GM12865 (cell line): ENCODE data around the gene ADCY4.

Source experiments
- DNase-seq: peaks from one replicate; pipeline ENCODE4 v3.0.0; 2010; ENCODE audit warnings: low read depth
- H3K4me3 ChIP-seq: 2 replicates; pipeline ENCODE4 v1.5.1; 2011; ENCODE audit warnings: mild to moderate bottlenecking, low read depth, low read length, control low read depth
- CTCF ChIP-seq: IDR thresholded peaks from 2 replicates; pipeline ENCODE4 v1.5.1; 2011; ENCODE audit warnings: low read length, control low read depth, low read depth, inconsistent platforms; ENCODE audit not compliant: insufficient read depth; ENCODE audit errors: missing control alignments

Gene ADCY4

GRCh38 chr14:24307156-24307574 lies 27.7 kb downstream of the ADCY4 start:
- no peak overlapping the region for H3K4me3 ChIP-seq
- DNase-seq, result no peak
- no peak for TF ChIP-seq CTCF

DNA sequence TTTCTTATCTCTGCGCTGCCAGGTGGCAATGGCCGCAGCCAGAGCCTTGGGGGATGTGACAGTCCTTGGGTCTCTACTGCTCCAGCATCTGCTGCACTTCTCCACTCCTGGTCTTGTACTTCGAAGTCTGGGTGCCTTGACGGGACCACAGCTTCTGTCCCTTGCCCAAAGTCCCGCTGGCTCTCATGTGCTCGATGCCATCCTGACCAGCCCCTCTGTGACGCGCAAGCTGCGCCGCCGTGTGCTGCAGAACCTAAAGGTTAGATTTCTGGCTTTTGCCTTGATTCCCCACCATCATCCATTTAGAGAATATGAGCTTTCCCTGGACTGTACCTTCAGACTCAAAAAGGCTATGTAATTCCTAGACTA lies 30.9 kb downstream of the ADCY4 start:
- TF ChIP-seq CTCF, result no peak
- H3K4me3 ChIP-seq, result no peak overlapping the region
- no peak for DNase-seq

DNA sequence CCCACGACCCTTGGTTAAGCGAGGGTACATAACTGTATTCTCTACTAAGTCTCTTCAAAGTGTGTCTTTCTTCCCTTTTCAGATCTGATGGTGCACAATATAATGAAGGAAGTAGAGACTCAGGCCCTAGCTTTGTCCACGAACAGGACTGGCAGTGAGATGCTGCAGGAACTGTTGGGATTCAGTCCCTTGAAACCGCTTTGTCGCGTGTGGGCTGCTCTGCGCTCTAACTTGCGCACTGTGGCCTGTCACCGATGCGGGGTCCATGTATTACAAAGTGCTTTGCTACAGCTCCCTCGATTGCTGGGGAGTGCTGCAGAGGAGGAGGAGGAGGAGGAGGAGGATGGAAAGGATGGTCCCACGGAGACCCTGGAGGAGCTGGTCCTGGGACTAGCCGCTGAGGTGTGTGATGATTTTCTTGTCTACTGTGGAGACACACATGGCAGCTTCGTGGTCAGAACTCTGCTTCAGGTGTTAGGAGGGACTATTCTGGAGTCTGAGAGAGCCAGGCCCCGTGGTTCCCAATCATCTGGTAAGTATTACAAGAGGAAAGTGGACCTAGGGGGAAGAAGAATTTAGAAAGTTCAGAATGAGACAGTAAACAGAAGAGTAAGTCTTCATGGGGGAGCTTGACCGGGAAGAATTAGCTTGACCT lies 34.4 kb downstream of the ADCY4 start:
- no peak for DNase-seq
- peak overlapping the region; percentile 72 for H3K4me3 ChIP-seq
- TF ChIP-seq CTCF, result no peak

DNA sequence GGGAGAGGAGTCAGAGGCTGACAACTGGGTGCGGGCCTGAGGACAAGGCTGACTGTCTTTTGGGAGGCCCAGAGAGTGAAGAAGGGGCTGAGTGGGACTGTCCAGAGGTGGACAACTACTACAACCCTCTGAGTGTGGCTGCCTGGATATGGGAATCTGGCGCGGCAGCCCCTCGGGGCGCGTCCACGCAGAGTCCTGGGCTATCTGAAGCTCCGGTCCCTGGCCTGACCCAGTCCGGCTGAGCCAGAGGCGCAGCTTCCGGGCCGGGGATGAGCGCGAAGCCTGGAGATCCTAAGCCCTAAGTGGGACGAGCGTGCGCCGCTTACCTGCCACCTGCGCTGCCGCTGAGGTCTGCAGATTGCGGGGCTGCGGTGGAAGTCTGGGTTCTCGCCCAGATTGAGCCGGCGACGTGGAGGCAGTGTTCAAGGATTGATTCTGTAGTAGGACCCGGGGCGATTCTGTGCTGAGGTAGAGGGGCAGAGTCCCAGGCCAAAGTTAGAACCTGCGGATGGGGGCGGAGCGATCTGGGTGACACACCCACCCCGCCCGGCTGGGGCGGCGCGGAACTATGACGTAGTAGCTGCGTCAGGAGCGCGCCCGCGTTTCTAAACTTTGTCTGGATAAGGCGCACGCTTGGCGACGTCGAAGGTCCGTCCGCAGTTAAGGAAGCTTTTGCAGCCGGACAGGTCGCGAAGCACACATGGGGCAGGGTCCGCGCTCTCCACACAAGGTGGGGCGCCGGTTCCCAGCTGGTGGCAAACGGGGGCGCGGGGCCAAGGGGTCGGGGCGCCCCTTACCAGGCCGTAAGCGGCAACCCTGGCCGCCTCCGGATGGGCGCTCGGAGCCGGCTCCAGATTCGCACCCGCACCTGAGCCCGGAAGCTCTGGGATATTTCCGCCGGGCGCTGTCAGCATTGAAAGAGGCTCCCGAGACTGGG lies 35.3 kb downstream of the ADCY4 start, which contains the start of the genes DHRS1 and NOP9:
Gene DHRS1, minus strand, starts transcription at position 526 of the 937 bp plus-strand sequence. CDS start 674 bp downstream, outside the sequence.
Gene NOP9, plus strand, starts transcription at position 596 of the 937 bp plus-strand sequence. Its CDS starts 105 bp downstream, at position 701.
- peak; percentile 94 for DNase-seq
- peak within 1 kb of the TSS; percentile 72 for H3K4me3 ChIP-seq
- no peak for TF ChIP-seq CTCF

- DNase-seq, result no peak
- H3K4me3 ChIP-seq, result peak overlapping the region; percentile 72
- no peak for TF ChIP-seq CTCF
Measured at GRCh38 chr14:24298892-24299254, 36.0 kb downstream of the ADCY4 start.

DNA sequence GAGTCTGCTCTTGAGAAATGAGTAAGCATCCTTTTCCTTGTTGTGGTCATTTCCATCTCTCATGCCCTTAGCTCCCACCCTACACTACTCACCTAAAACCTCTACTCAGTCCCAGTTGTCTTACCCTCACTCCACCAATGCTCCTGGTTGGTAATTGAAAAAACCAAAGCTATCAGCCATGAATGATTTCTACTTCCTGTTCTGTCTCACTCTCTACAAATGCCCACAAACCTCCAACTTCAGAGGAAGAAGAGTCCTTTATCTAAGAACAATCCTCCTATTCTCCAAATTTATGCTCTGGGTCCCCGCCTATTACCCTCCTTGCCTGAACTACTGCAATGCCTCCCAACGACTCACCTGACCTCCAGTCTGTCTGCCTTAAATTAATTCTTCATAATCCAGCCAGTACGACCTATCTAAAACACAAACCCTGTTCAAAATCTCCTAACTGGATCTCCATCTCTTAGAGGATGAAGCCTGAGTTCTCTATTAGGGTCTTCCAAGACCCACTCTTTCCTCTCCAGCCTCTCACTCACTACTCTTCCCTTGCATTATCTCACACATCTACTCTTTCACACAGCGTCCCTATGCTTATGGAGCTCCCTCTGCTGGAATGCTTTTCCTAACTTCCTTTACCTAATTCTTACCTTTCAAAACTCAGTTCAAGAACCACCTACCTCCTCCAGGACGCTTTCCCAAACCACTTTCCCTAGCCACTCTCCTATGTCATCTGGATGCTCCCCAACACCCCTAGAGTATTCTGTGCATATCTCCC lies 37.5 kb downstream of the ADCY4 start:
- no peak overlapping the region for H3K4me3 ChIP-seq
- DNase-seq, result peak; percentile 24
- TF ChIP-seq CTCF, result peak; percentile 19
